IPS-18a (cell line): ENCODE data around the gene MAPKAPK3.
"Not testable (repeated sequence)": the region's sequence is repeated elsewhere in the genome, so short reads cannot be mapped to it uniquely, and the experiment has no call there.

ENCODE experiments used
- H3K27ac ChIP-seq: one replicate; pipeline ENCODE4 v1.5.1; 2013; ENCODE audit warnings: low read length
- H3K27me3 ChIP-seq: one replicate; pipeline ENCODE4 v1.6.1; 2013; ENCODE audit warnings: mild to moderate bottlenecking, low read length; ENCODE audit not compliant: control insufficient read depth, insufficient read depth
- H3K36me3 ChIP-seq: one replicate; pipeline ENCODE4 v1.6.1; 2013; ENCODE audit warnings: low read depth, low read length; ENCODE audit not compliant: control insufficient read depth
- H3K4me1 ChIP-seq: one replicate; pipeline ENCODE4 v1.6.1; 2013; ENCODE audit warnings: low read depth, low read length; ENCODE audit not compliant: control insufficient read depth
- H3K4me3 ChIP-seq: one replicate; pipeline ENCODE4 v1.5.1; 2013; ENCODE audit warnings: low read length
- H3K9ac ChIP-seq: one replicate; pipeline ENCODE4 v1.6.1; 2013; ENCODE audit warnings: mild to moderate bottlenecking, low read length, moderate library complexity
- H3K9me3 ChIP-seq: one replicate; pipeline ENCODE4 v1.6.1; 2013; ENCODE audit warnings: low read depth, low read length; ENCODE audit not compliant: control insufficient read depth

MAPKAPK3 gene

GRCh38 chr3:50655009-50655830 is 38.3 kb downstream of the MAPKAPK3 start:
- peaks cover 13% of the 10 kb centered on the region for H3K4me1 ChIP-seq
- no peak overlapping the region for H3K27ac ChIP-seq
- H3K4me3 ChIP-seq, result no peak overlapping the region
- no peak overlapping the region for H3K9ac ChIP-seq
- no peaks in the 10 kb centered on the region for H3K27me3 ChIP-seq
- no peaks in the 10 kb centered on the region for H3K36me3 ChIP-seq
- H3K9me3 ChIP-seq, result no peaks in the 10 kb centered on the region

GRCh38 chr3:50656417-50657195 is 39.7 kb downstream of the MAPKAPK3 start:
- H3K27me3 ChIP-seq, result no peaks in the 10 kb centered on the region
- H3K9ac ChIP-seq, result no peak overlapping the region
- H3K36me3 ChIP-seq, result no peaks in the 10 kb centered on the region
- H3K4me3 ChIP-seq, result no peak overlapping the region
- peaks cover 10% of the 10 kb centered on the region for H3K4me1 ChIP-seq
- no peak overlapping the region for H3K27ac ChIP-seq
- H3K9me3 ChIP-seq, result no peaks in the 10 kb centered on the region

GRCh38 chr3:50657407-50657806 is 40.5 kb downstream of the MAPKAPK3 start:
- Histone ChIP-seq H3K27me3 (no peaks in the 10 kb centered on the region), H3K9ac (no peak overlapping the region), H3K27ac (no peak overlapping the region), H3K4me1 (peaks cover 2% of the 10 kb centered on the region), H3K36me3 (no peaks in the 10 kb centered on the region), H3K9me3 (no peaks in the 10 kb centered on the region), H3K4me3 (no peak overlapping the region)

- Histone ChIP-seq H3K4me1 (no peaks in the 10 kb centered on the region), H3K4me3 (no peak overlapping the region), H3K36me3 (no peaks in the 10 kb centered on the region), H3K9me3 (no peaks in the 10 kb centered on the region), H3K9ac (no peak overlapping the region), H3K27me3 (no peaks in the 10 kb centered on the region), H3K27ac (no peak overlapping the region)
Observed at GRCh38 chr3:50657816-50658215, 40.9 kb downstream of the MAPKAPK3 start.

- Histone ChIP-seq H3K9ac (no peak overlapping the region), H3K4me3 (no peak overlapping the region), H3K36me3 (no peaks in the 10 kb centered on the region), H3K4me1 (no peaks in the 10 kb centered on the region), H3K27ac (no peak overlapping the region), H3K27me3 (no peaks in the 10 kb centered on the region), H3K9me3 (no peaks in the 10 kb centered on the region)
Observed at GRCh38 chr3:50658416-50658815, 41.5 kb downstream of the MAPKAPK3 start.

- Histone ChIP-seq H3K4me1 (no peaks in the 10 kb centered on the region), H3K9me3 (no peaks in the 10 kb centered on the region), H3K27ac (no peak overlapping the region), H3K9ac (no peak overlapping the region), H3K27me3 (no peaks in the 10 kb centered on the region), H3K4me3 (no peak overlapping the region), H3K36me3 (no peaks in the 10 kb centered on the region)
Observed at GRCh38 chr3:50658831-50659230, 41.9 kb downstream of the MAPKAPK3 start.

- Histone ChIP-seq H3K9ac (no peak overlapping the region), H3K36me3 (no peaks in the 10 kb centered on the region), H3K27me3 (no peaks in the 10 kb centered on the region), H3K4me1 (no peaks in the 10 kb centered on the region), H3K4me3 (no peak overlapping the region), H3K9me3 (no peaks in the 10 kb centered on the region), H3K27ac (no peak overlapping the region)
Observed at GRCh38 chr3:50660386-50660785, 43.4 kb downstream of the MAPKAPK3 start.

GRCh38 chr3:50661321-50661837 is 44.4 kb downstream of the MAPKAPK3 start:
- H3K9me3 ChIP-seq, result no peaks in the 10 kb centered on the region
- no peaks in the 10 kb centered on the region for H3K36me3 ChIP-seq
- no peak overlapping the region for H3K4me3 ChIP-seq
- H3K4me1 ChIP-seq, result no peaks in the 10 kb centered on the region
- H3K27ac ChIP-seq, result no peak overlapping the region
- no peak overlapping the region for H3K9ac ChIP-seq
- H3K27me3 ChIP-seq, result no peaks in the 10 kb centered on the region

- H3K36me3 ChIP-seq, result no peaks in the 10 kb centered on the region
- no peaks in the 10 kb centered on the region for H3K9me3 ChIP-seq
- no peaks in the 10 kb centered on the region for H3K27me3 ChIP-seq
- no peak overlapping the region for H3K4me3 ChIP-seq
- H3K27ac ChIP-seq, result no peak overlapping the region
- H3K4me1 ChIP-seq, result no peaks in the 10 kb centered on the region
- H3K9ac ChIP-seq, result no peak overlapping the region
Observed at GRCh38 chr3:50662408-50662807, 45.5 kb downstream of the MAPKAPK3 start.

GRCh38 chr3:50665081-50665840 is 48.3 kb downstream of the MAPKAPK3 start:
- no peaks in the 10 kb centered on the region for H3K27me3 ChIP-seq
- no peak overlapping the region for H3K4me3 ChIP-seq
- H3K36me3 ChIP-seq, result no peaks in the 10 kb centered on the region
- no peak overlapping the region for H3K27ac ChIP-seq
- H3K9ac ChIP-seq, result no peak overlapping the region
- H3K4me1 ChIP-seq, result no peaks in the 10 kb centered on the region
- H3K9me3 ChIP-seq, result no peaks in the 10 kb centered on the region

GRCh38 chr3:50665841-50666115 is 48.8 kb downstream of the MAPKAPK3 start:
- not testable (repeated sequence) for H3K27ac ChIP-seq, H3K4me1 ChIP-seq, H3K9me3 ChIP-seq, H3K36me3 ChIP-seq, H3K27me3 ChIP-seq, H3K9ac ChIP-seq, H3K4me3 ChIP-seq
